Mammary epithelial cell (primary cell): ENCODE results near the gene FDXR.

Experiments used
- CTCF ChIP-seq, 2 donors: IDR thresholded peaks in 1 of 2; conservative IDR thresholded peaks in 1 of 2; 2 replicates each; pipeline ENCODE4 v1.5.1; 2011 to 2012; ENCODE audit warnings: inconsistent platforms in 2 of 2, low read length in 2 of 2, mild to moderate bottlenecking in 2 of 2, control low read depth in 1 of 2, low read depth in 1 of 2; ENCODE audit not compliant: insufficient read depth in 1 of 2; ENCODE audit errors: extremely low read depth in 1 of 2
- EZH2 ChIP-seq: IDR thresholded peaks from 2 replicates; pipeline ENCODE4 v1.6.1; 2012; ENCODE audit warnings: low read length, inconsistent platforms, borderline replicate concordance

GRCh38 chr17:74815067-74815466, 57.7 kb downstream of the FDXR start:
- no peak for TF ChIP-seq CTCF (conservative IDR thresholded peaks at IDR 0.05 in 1 of 2, IDR thresholded peaks at IDR 0.05 in 1 of 2; ENCODE audit: extremely low read depth in 1 of 2, insufficient read depth in 1 of 2, low read depth in 1 of 2, low read length in 2 of 2)
- no peak for TF ChIP-seq EZH2
